Liver (tissue), 9 donors: ENCODE results near the gene TSPAN16. TPM values are rescaled to one million over a fixed set of nuclear protein-coding genes. Genes with fewer than 3 reads are reported as not detected.

ENCODE experiments used
- DNase-seq: peaks from one replicate; pipeline ENCODE4 v3.0.0-alpha.2; 2017; ENCODE audit warnings: low spot score
- H3K27ac ChIP-seq, 2 donors: one replicate each; pipeline ENCODE4 v1.7.0; 2013; ENCODE audit warnings: inconsistent platforms in 2 of 2, low read length in 2 of 2, control low read depth in 1 of 2, low read depth in 1 of 2, mild to moderate bottlenecking in 1 of 2
- H3K27me3 ChIP-seq, 4 donors: one replicate each; pipeline versions ENCODE4 v1.6.1 to v1.7.0; 2013; ENCODE audit warnings: low read length in 3 of 4, inconsistent platforms in 1 of 4, mild to moderate bottlenecking in 1 of 4, moderate library complexity in 1 of 4; ENCODE audit not compliant: control insufficient read depth in 4 of 4, insufficient read depth in 4 of 4
- H3K36me3 ChIP-seq, 4 donors: one replicate each; pipeline versions ENCODE4 v1.6.1 to v1.7.0; 2013; ENCODE audit warnings: low read length in 3 of 4, mild to moderate bottlenecking in 3 of 4, low read depth in 1 of 4, moderate library complexity in 1 of 4; ENCODE audit not compliant: control insufficient read depth in 4 of 4, insufficient read depth in 3 of 4
- H3K4me1 ChIP-seq, 4 donors: one replicate each; pipeline versions ENCODE4 v1.6.1 to v1.7.0; 2013; ENCODE audit warnings: low read length in 3 of 4, mild to moderate bottlenecking in 3 of 4, moderate library complexity in 1 of 4; ENCODE audit not compliant: control insufficient read depth in 4 of 4, insufficient read depth in 4 of 4
- H3K4me3 ChIP-seq, 3 donors: one replicate each; pipeline versions ENCODE4 v1.6.1 to v1.7.0; 2013; ENCODE audit warnings: low read length in 3 of 3, control low read depth in 1 of 3, low read depth in 1 of 3, mild to moderate bottlenecking in 1 of 3
- H3K9ac ChIP-seq, 2 donors: one replicate each; pipeline ENCODE4 v1.7.0; 2013; ENCODE audit warnings: low read length in 2 of 2, mild to moderate bottlenecking in 2 of 2, moderate library complexity in 2 of 2, control low read depth in 1 of 2, low read depth in 1 of 2
- H3K9me3 ChIP-seq, 4 donors: one replicate each; pipeline versions ENCODE4 v1.6.1 to v1.7.0; 2013; ENCODE audit warnings: low read length in 3 of 4; ENCODE audit not compliant: control insufficient read depth in 4 of 4
- FOXA1 ChIP-seq: IDR thresholded peaks from 2 replicates; pipeline ENCODE4 v1.6.1; 2016; ENCODE audit warnings: antibody characterized with exemption
- GABPA ChIP-seq, 2 donors: IDR thresholded peaks in 1 of 2; conservative IDR thresholded peaks in 1 of 2; 2 replicates each; pipeline ENCODE4 v1.6.1; 2016; ENCODE audit warnings: antibody characterized with exemption in 2 of 2, mild to moderate bottlenecking in 1 of 2, moderate library complexity in 1 of 2
- HNF4A ChIP-seq, 2 donors: conservative IDR thresholded peaks; 2 replicates each; pipeline ENCODE4 v1.6.1; 2016; ENCODE audit warnings: antibody characterized with exemption in 2 of 2, mild to moderate bottlenecking in 2 of 2
- NR2F2 ChIP-seq: IDR thresholded peaks from 2 replicates; pipeline ENCODE4 v1.6.1; 2016; ENCODE audit warnings: antibody characterized with exemption
- SP1 ChIP-seq: IDR thresholded peaks from 2 replicates; pipeline ENCODE4 v1.6.1; 2018; ENCODE audit warnings: antibody characterized with exemption, mild to moderate bottlenecking
- TAF1 ChIP-seq: conservative IDR thresholded peaks from 2 replicates; pipeline ENCODE4 v1.6.1; 2016; ENCODE audit warnings: antibody characterized with exemption, mild to moderate bottlenecking
- WGBS: extraction: QIAGEN DNeasy Blood & Tissue Kit; methylation state at CpG from one replicate; pipeline ENCODE4 v1.1.7; 2013; 5-methylcytosine and 5-hydroxymethylcytosine counted together
- polyA plus RNA-seq, 2 donors: library from polyadenylated mRNA; stranded (reverse) in 1 of 2; unstranded in 1 of 2; fragments of 200-250 nt in 1 of 2; fragments of >200 nt in 1 of 2; fragmentation: Nextera tagmentation in 1 of 2; extraction: Ambion mirVana in 1 of 2; gene quantifications; one replicate each; pipeline versions ENCODE4 v1.2.1 to v1.2.3, GENCODE V29; 2013 to 2015
- total RNA-seq, 2 donors: library from RNA; depleted of rRNA; stranded (reverse); fragments of >200 nt; gene quantifications; one replicate each; pipeline ENCODE4 v1.2.3, GENCODE V29; 2014
- TF ChIP-seq, protein P1 (sequence below): fragments of 150-350 bp; IDR thresholded peaks from 2 replicates; pipeline ENCODE4 v1.5.1; 2017; ENCODE audit warnings: improper control_type of control experiment, low read depth, low read length; ENCODE audit not compliant: missing input control
- TF ChIP-seq, protein P2 (sequence below): IDR thresholded peaks from 2 replicates; pipeline ENCODE4 v1.6.1; 2016; ENCODE audit warnings: antibody characterized with exemption
- TF ChIP-seq, protein P3 (sequence below): IDR thresholded peaks from 2 replicates; pipeline ENCODE4 v1.6.1; 2016; ENCODE audit warnings: antibody characterized with exemption
- TF ChIP-seq, protein P4 (sequence below): IDR thresholded peaks from 2 replicates; pipeline ENCODE4 v1.6.1; 2016; ENCODE audit warnings: antibody characterized with exemption, mild to moderate bottlenecking
- donor health status: healthy.
- donor health status: healthy.
- donor health status: healthy.
- donor health status: healthy.
- donor health status: healthy.

Gene TSPAN16, protein sequence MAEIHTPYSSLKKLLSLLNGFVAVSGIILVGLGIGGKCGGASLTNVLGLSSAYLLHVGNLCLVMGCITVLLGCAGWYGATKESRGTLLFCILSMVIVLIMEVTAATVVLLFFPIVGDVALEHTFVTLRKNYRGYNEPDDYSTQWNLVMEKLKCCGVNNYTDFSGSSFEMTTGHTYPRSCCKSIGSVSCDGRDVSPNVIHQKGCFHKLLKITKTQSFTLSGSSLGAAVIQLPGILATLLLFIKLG
- total RNA-seq: not detected
- polyA plus RNA-seq: not detected

DNA sequence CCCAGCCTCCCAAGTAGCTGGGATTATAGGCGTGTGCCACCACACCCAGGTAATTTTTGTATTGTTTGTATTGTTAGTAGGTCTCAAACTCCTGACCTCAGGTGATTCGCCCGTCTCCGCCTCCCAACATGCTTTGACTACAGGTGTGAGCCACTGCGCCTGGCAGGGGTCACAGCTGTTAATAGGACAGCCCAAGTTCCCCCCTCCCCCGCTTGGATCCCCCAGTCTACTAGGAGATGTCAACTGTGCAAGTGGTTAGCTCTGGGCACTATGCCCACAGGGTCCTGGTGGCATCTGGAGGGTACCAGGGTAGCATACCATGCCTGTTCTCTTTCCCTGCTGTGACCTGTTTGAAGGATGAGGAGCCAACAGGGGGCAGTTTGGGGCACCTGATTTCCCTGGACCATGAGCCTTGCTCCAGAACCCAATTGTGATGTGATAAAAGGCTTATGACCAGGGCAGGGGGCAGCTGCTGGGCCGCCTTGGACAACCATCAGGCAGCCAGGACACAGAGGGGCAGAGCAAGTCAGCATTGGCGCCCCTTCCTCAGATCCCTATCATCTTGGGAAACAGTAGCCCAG, at the start of gene TSPAN16:
Gene TSPAN16, plus strand, starts transcription at position 496 of the 581 bp plus-strand sequence. CDS start 138 bp downstream, outside the sequence.
- no peak for DNase-seq
- WGBS: 87% methylated on average over 8 of the region's 8 CpGs
- Histone ChIP-seq H3K36me3 (no peaks in the 10 kb centered on the region), H3K9me3 (no peaks in the 10 kb centered on the region), H3K4me3 (no peak within 1 kb of the TSS), H3K27me3 (no peaks in the 10 kb centered on the region), H3K9ac (no peak within 1 kb of the TSS), H3K27ac (no peak within 1 kb of the TSS), H3K4me1 (peaks cover 0 to 9% (median 4%) of the 10 kb centered on the region in 4 donors)
- TF ChIP-seq TAF1 (no peak), FOXA1 (no peak), GABPA (IDR thresholded peaks at IDR 0.05 in 1 of 2, conservative IDR thresholded peaks at IDR 0.05 in 1 of 2) (no peak), SP1 (no peak)
- TF ChIP-seq, protein P1, sequence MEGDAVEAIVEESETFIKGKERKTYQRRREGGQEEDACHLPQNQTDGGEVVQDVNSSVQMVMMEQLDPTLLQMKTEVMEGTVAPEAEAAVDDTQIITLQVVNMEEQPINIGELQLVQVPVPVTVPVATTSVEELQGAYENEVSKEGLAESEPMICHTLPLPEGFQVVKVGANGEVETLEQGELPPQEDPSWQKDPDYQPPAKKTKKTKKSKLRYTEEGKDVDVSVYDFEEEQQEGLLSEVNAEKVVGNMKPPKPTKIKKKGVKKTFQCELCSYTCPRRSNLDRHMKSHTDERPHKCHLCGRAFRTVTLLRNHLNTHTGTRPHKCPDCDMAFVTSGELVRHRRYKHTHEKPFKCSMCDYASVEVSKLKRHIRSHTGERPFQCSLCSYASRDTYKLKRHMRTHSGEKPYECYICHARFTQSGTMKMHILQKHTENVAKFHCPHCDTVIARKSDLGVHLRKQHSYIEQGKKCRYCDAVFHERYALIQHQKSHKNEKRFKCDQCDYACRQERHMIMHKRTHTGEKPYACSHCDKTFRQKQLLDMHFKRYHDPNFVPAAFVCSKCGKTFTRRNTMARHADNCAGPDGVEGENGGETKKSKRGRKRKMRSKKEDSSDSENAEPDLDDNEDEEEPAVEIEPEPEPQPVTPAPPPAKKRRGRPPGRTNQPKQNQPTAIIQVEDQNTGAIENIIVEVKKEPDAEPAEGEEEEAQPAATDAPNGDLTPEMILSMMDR: no peak
- TF ChIP-seq, protein P2, sequence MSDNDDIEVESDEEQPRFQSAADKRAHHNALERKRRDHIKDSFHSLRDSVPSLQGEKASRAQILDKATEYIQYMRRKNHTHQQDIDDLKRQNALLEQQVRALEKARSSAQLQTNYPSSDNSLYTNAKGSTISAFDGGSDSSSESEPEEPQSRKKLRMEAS: no peak

DNA sequence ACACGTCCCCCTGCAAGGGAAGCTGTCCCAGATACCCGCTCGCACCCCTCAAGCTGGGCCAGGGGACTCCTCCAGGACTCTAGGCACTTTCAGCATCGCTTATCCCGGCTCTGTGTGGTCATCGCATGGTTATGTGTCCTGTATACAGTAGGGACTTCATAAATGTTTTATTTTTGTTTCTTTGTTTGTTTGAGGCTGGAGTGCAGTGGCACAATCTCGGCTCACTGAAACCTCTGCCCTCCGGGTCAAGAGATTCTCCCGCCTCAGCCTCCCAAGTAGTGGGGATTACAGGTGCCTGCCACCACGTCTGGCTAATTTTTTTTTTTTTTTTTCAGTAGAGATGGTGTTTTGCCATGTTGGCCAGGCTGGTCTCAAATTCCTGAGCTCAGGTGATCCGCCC, 49.0 kb upstream of the TSPAN16 start:
- H3K36me3 ChIP-seq: peaks cover 0 to 2% (median under 1%) of the 10 kb centered on the region in 4 donors
- no peak for DNase-seq
- no peak overlapping the region for H3K9ac ChIP-seq
- WGBS: 84% methylated on average over 11 of the region's 11 CpGs
- H3K27ac ChIP-seq: peak overlapping the region in 1 of 2 donors; percentile 72
- H3K9me3 ChIP-seq: no peaks in the 10 kb centered on the region
- TF ChIP-seq, protein P3, sequence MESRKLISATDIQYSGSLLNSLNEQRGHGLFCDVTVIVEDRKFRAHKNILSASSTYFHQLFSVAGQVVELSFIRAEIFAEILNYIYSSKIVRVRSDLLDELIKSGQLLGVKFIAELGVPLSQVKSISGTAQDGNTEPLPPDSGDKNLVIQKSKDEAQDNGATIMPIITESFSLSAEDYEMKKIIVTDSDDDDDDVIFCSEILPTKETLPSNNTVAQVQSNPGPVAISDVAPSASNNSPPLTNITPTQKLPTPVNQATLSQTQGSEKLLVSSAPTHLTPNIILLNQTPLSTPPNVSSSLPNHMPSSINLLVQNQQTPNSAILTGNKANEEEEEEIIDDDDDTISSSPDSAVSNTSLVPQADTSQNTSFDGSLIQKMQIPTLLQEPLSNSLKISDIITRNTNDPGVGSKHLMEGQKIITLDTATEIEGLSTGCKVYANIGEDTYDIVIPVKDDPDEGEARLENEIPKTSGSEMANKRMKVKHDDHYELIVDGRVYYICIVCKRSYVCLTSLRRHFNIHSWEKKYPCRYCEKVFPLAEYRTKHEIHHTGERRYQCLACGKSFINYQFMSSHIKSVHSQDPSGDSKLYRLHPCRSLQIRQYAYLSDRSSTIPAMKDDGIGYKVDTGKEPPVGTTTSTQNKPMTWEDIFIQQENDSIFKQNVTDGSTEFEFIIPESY: no peak
- peak in 1 of 2 donors; percentile 55 for TF ChIP-seq HNF4A (conservative IDR thresholded peaks at IDR 0.05)
- no peak overlapping the region for H3K4me3 ChIP-seq
- H3K4me1 ChIP-seq: peaks cover under 1 to 17% (median 8%) of the 10 kb centered on the region in 4 donors
- no peaks in the 10 kb centered on the region for H3K27me3 ChIP-seq

DNA sequence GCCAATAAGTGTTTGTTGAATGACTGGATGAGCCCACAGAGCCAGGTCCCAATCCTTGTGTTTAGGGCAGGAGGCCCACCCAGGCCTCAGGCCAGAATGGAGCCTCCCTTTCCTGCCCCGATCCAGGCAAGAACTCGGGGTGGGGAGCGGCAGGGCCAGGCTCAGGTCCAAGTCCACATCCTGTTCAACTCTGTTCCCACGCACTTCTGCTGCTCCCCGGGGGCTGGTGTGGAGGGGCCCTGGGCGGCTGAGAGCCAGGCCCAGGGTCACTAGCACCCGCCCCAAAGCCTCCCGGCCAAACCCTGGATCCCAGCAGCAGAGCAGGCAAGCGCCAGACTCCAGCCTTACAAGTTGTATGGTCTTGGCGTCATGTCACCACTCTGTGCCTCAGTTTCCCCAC, 48.6 kb upstream of the TSPAN16 start:
- no peaks in the 10 kb centered on the region for H3K27me3 ChIP-seq
- peaks cover 0 to 13% (median 7%) of the 10 kb centered on the region in 4 donors for H3K4me1 ChIP-seq
- H3K9ac ChIP-seq: no peak overlapping the region
- TF ChIP-seq, protein P4, sequence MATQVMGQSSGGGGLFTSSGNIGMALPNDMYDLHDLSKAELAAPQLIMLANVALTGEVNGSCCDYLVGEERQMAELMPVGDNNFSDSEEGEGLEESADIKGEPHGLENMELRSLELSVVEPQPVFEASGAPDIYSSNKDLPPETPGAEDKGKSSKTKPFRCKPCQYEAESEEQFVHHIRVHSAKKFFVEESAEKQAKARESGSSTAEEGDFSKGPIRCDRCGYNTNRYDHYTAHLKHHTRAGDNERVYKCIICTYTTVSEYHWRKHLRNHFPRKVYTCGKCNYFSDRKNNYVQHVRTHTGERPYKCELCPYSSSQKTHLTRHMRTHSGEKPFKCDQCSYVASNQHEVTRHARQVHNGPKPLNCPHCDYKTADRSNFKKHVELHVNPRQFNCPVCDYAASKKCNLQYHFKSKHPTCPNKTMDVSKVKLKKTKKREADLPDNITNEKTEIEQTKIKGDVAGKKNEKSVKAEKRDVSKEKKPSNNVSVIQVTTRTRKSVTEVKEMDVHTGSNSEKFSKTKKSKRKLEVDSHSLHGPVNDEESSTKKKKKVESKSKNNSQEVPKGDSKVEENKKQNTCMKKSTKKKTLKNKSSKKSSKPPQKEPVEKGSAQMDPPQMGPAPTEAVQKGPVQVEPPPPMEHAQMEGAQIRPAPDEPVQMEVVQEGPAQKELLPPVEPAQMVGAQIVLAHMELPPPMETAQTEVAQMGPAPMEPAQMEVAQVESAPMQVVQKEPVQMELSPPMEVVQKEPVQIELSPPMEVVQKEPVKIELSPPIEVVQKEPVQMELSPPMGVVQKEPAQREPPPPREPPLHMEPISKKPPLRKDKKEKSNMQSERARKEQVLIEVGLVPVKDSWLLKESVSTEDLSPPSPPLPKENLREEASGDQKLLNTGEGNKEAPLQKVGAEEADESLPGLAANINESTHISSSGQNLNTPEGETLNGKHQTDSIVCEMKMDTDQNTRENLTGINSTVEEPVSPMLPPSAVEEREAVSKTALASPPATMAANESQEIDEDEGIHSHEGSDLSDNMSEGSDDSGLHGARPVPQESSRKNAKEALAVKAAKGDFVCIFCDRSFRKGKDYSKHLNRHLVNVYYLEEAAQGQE: no peak
- peak; percentile 87 for TF ChIP-seq NR2F2
- no peak for DNase-seq
- no peak overlapping the region for H3K4me3 ChIP-seq
- H3K36me3 ChIP-seq: peaks cover 0 to 2% (median 0%) of the 10 kb centered on the region in 4 donors
- peak overlapping the region; percentile 40 to 72 for H3K27ac ChIP-seq
- WGBS: 73% methylated on average over 10 of the region's 10 CpGs
- H3K9me3 ChIP-seq: no peaks in the 10 kb centered on the region
